ENCODE data around the gene HSD3B7. TPM values are rescaled to one million over a fixed set of nuclear protein-coding genes. Genes with fewer than 3 reads are reported as not detected.

HSD3B7 gene
- total and polyA plus RNA-seq, 2 donors (not counting 1 experiment from before 2014, with no cell fraction given) = 0.89 to 1.2 TPM

GRCh38 chr16:30969246-30969842, 15.7 kb upstream of the HSD3B7 start:
- DNase-seq (no peak), ATAC-seq (ENCODE audit: low read depth) (no peak)
- H3K4me2 ChIP-seq (replicated peaks; ENCODE audit: low read depth, low read length, poor library complexity, severe bottlenecking) = no peak overlapping the region
- 96% methylated on average over 18 of the region's 19 CpGs for WGBS (ENCODE audit: insufficient coverage)
- no peaks in the 10 kb centered on the region for H3K9me3 ChIP-seq (ENCODE audit: control extremely low read depth in 1 of 3, control insufficient read depth in 2 of 3, insufficient read depth in 1 of 3, low read length in 2 of 3)
- ChIA-PET POLR2A (interaction anchor here (0.6 kb wide), 1 partner anchor 233 kb away, joined by 4 read pairs; no protein-coding TSS in a partner anchor), CTCF (interaction anchor here (1.6 kb wide), 1 partner anchor 28 kb away, joined by 4 read pairs; no protein-coding TSS in a partner anchor)
- H3K9ac ChIP-seq (ENCODE audit: low read length) = no peak overlapping the region
- no peaks in the 10 kb centered on the region for H3K4me1 ChIP-seq (ENCODE audit: control insufficient read depth in 2 of 2, insufficient read depth in 2 of 2, low read length in 2 of 2)
- H3K36me3 ChIP-seq (replicated peaks in 1 of 2; ENCODE audit: control extremely low read depth in 1 of 2, control insufficient read depth in 1 of 2, extremely low read depth in 1 of 2, insufficient read depth in 2 of 2, low read length in 1 of 2) = peaks cover 6 to 80% of the 10 kb centered on the region in 2 experiments
- H3K27ac ChIP-seq (ENCODE audit: low read length in 2 of 2) = no peak overlapping the region
- H3K9me3 Mint-ChIP-seq (ENCODE audit: insufficient read depth) = no peaks in the 10 kb centered on the region
- H2AFZ ChIP-seq (ENCODE audit: insufficient read depth, low read depth, low read length, poor library complexity, severe bottlenecking) = no peak overlapping the region
- H3K4me3 ChIP-seq (ENCODE audit: control extremely low read depth in 1 of 5, extremely low read depth in 1 of 5, insufficient read depth in 1 of 5, low read depth in 2 of 5, low read length in 4 of 5) = no peak overlapping the region
- no peaks in the 10 kb centered on the region for H3K27me3 ChIP-seq (replicated peaks in 1 of 4; ENCODE audit: control extremely low read depth in 1 of 4, control insufficient read depth in 3 of 4, insufficient read depth in 4 of 4, low read length in 3 of 4)
- H3K27ac Mint-ChIP-seq = no peak overlapping the region
- no peaks in the 10 kb centered on the region for H3K27me3 Mint-ChIP-seq
- H3K4me1 Mint-ChIP-seq = no peaks in the 10 kb centered on the region
- peaks cover 36% of the 10 kb centered on the region for H3K79me2 ChIP-seq (ENCODE audit: control insufficient read depth, insufficient read depth, low read length)
- TF ChIP-seq CTCF (IDR thresholded peaks at IDR 0.05) = no peak
- no peak for TF ChIP-seq EZH2 (IDR thresholded peaks at IDR 0.05; ENCODE audit: borderline replicate concordance, insufficient read depth, low read depth, low read length, poor library complexity, severe bottlenecking)
- H4K20me1 ChIP-seq (ENCODE audit: control insufficient read depth, insufficient read depth, low read length, poor library complexity, severe bottlenecking) = peaks cover 13% of the 10 kb centered on the region
- H3K4me3 Mint-ChIP-seq = no peak overlapping the region
- intact Hi-C loops (cut with micrococcal nuclease) = no loop called here

- no peak overlapping the region for H2AFZ ChIP-seq (ENCODE audit: insufficient read depth, low read depth, low read length, poor library complexity, severe bottlenecking)
- POLR2A ChIA-PET = no interaction called here
- Mint-ChIP-seq H3K27me3 (no peaks in the 10 kb centered on the region), H3K4me3 (no peak overlapping the region), H3K4me1 (no peaks in the 10 kb centered on the region), H3K9me3 (ENCODE audit: insufficient read depth) (no peaks in the 10 kb centered on the region), H3K27ac (no peak overlapping the region)
- no peak for TF ChIP-seq CTCF (IDR thresholded peaks at IDR 0.05)
- no peak for TF ChIP-seq EZH2 (IDR thresholded peaks at IDR 0.05; ENCODE audit: borderline replicate concordance, insufficient read depth, low read depth, low read length, poor library complexity, severe bottlenecking)
- H3K27me3 ChIP-seq (replicated peaks in 1 of 4; ENCODE audit: control extremely low read depth in 1 of 4, control insufficient read depth in 3 of 4, insufficient read depth in 4 of 4, low read length in 3 of 4) = no peaks in the 10 kb centered on the region
- peaks cover 23% of the 10 kb centered on the region for H3K79me2 ChIP-seq (ENCODE audit: control insufficient read depth, insufficient read depth, low read length)
- H3K4me2 ChIP-seq (replicated peaks; ENCODE audit: low read depth, low read length, poor library complexity, severe bottlenecking) = no peak overlapping the region
- H3K27ac ChIP-seq (ENCODE audit: low read length in 2 of 2) = no peak overlapping the region
- DNase-seq (no peak), ATAC-seq (ENCODE audit: low read depth) (no peak)
- no peak overlapping the region for H3K4me3 ChIP-seq (ENCODE audit: control extremely low read depth in 1 of 5, extremely low read depth in 1 of 5, insufficient read depth in 1 of 5, low read depth in 2 of 5, low read length in 4 of 5)
- no peak overlapping the region for H3K9ac ChIP-seq (ENCODE audit: low read length)
- no peaks in the 10 kb centered on the region for H3K9me3 ChIP-seq (ENCODE audit: control extremely low read depth in 1 of 3, control insufficient read depth in 2 of 3, insufficient read depth in 1 of 3, low read length in 2 of 3)
- peaks cover under 1% of the 10 kb centered on the region for H4K20me1 ChIP-seq (ENCODE audit: control insufficient read depth, insufficient read depth, low read length, poor library complexity, severe bottlenecking)
- CTCF ChIA-PET = no interaction called here
- peaks cover 7 to 76% of the 10 kb centered on the region in 2 experiments for H3K36me3 ChIP-seq (replicated peaks in 1 of 2; ENCODE audit: control extremely low read depth in 1 of 2, control insufficient read depth in 1 of 2, extremely low read depth in 1 of 2, insufficient read depth in 2 of 2, low read length in 1 of 2)
- intact Hi-C loops (cut with micrococcal nuclease) = no loop called here
- no peaks in the 10 kb centered on the region for H3K4me1 ChIP-seq (ENCODE audit: control insufficient read depth in 2 of 2, insufficient read depth in 2 of 2, low read length in 2 of 2)
- WGBS (ENCODE audit: insufficient coverage) = over 99% methylated on average over 11 of the region's 14 CpGs
Observed at GRCh38 chr16:30971298-30971697, 13.7 kb upstream of the HSD3B7 start.
